CD14-positive monocyte (primary cell): ENCODE data around the gene STBD1. TPM values are rescaled to one million over a fixed set of nuclear protein-coding genes. Genes with fewer than 3 reads are reported as not detected.
"Not testable (repeated sequence)": the region's sequence is repeated elsewhere in the genome, so short reads cannot be mapped to it uniquely, and the experiment has no call there.

Experiments
- DNase-seq, 3 donors: peaks; one replicate each; pipeline ENCODE4 v3.0.0-alpha.2; 2011 to 2022
- H2AFZ ChIP-seq: 2 replicates; pipeline ENCODE4 v1.6.0; 2012; ENCODE audit warnings: mild to moderate bottlenecking, low read depth, low read length, inconsistent platforms; ENCODE audit not compliant: insufficient read depth, poor library complexity, severe bottlenecking
- H3K27ac ChIP-seq, 2 donors: 1 replicate in 1 of 2; 2 replicates in 1 of 2; pipeline ENCODE4 v1.5.1; 2012 to 2013; ENCODE audit warnings: low read length in 2 of 2, control low read depth in 1 of 2, inconsistent platforms in 1 of 2, low read depth in 1 of 2, mild to moderate bottlenecking in 1 of 2
- H3K27me3 ChIP-seq, 2 donors: one replicate each; pipeline versions ENCODE4 v1.6.0 to v1.6.1; 2011 to 2013; ENCODE audit warnings: low read length in 2 of 2; ENCODE audit not compliant: control insufficient read depth in 2 of 2, insufficient read depth in 2 of 2
- H3K36me3 ChIP-seq, 2 donors: replicated peaks in 1 of 2; 1 replicate in 1 of 2; 2 replicates in 1 of 2; pipeline versions ENCODE4 v1.5.1 to v1.6.1; 2012 to 2013; ENCODE audit warnings: low read length in 2 of 2, control low read depth in 1 of 2, inconsistent platforms in 1 of 2, mild to moderate bottlenecking in 1 of 2; ENCODE audit not compliant: insufficient read depth in 2 of 2, control insufficient read depth in 1 of 2
- H3K4me1 ChIP-seq, 2 donors: 1 replicate in 1 of 2; 2 replicates in 1 of 2; pipeline versions ENCODE4 v1.5.1 to v1.6.1; 2012 to 2013; ENCODE audit warnings: low read length in 2 of 2, control low read depth in 1 of 2, inconsistent platforms in 1 of 2, mild to moderate bottlenecking in 1 of 2, moderate library complexity in 1 of 2; ENCODE audit not compliant: insufficient read depth in 2 of 2, control insufficient read depth in 1 of 2
- H3K4me2 ChIP-seq: replicated peaks from 2 replicates; pipeline ENCODE3; 2012; ENCODE audit warnings: low read length, moderate library complexity, mild to moderate bottlenecking; ENCODE audit not compliant: poor library complexity, severe bottlenecking; ENCODE audit errors: extremely low read depth
- H3K4me3 ChIP-seq, 3 experiments: fragments of 200-600 bp in 1 of 3; sonication (generic) in 1 of 3; replicated peaks in 1 of 3; 1 replicate in 2 of 3; 2 replicates in 1 of 3; pipeline ENCODE4 v1.5.1; 2011 to 2013; ENCODE audit warnings: low read length in 3 of 3, mild to moderate bottlenecking in 3 of 3, control low read depth in 2 of 3, low read depth in 2 of 3, inconsistent platforms in 1 of 3, moderate library complexity in 1 of 3
- H3K79me2 ChIP-seq: 2 replicates; pipeline ENCODE4 v1.6.0; 2012; ENCODE audit warnings: mild to moderate bottlenecking, control low read depth, inconsistent platforms, low read length, moderate library complexity; ENCODE audit not compliant: insufficient read depth
- H3K9ac ChIP-seq: 2 replicates; pipeline ENCODE4 v1.6.0; 2017; ENCODE audit warnings: low read length, mild to moderate bottlenecking; ENCODE audit not compliant: insufficient read depth, poor library complexity, severe bottlenecking
- H3K9me3 ChIP-seq, 2 donors: replicated peaks in 1 of 2; 1 replicate in 1 of 2; 2 replicates in 1 of 2; pipeline versions ENCODE4 v1.5.1 to v1.6.1; 2012 to 2013; ENCODE audit warnings: low read length in 2 of 2, control low read depth in 1 of 2; ENCODE audit not compliant: control insufficient read depth in 1 of 2, insufficient read depth in 1 of 2
- H4K20me1 ChIP-seq: 2 replicates; pipeline ENCODE4 v1.6.0; 2012; ENCODE audit warnings: mild to moderate bottlenecking, low read length, control low read depth, moderate library complexity; ENCODE audit not compliant: insufficient read depth
- H3K27ac Mint-ChIP-seq, 7 donors: one replicate each; pipeline ENCODE4 v1.8.0; 2020; ENCODE audit warnings: mild to moderate bottlenecking in 7 of 7, mixed read lengths in 7 of 7, moderate library complexity in 6 of 7, inconsistent platforms in 2 of 7
- H3K27me3 Mint-ChIP-seq, 3 donors: one replicate each; pipeline ENCODE4 v1.8.0; 2021 to 2022; ENCODE audit warnings: low read depth in 3 of 3, mild to moderate bottlenecking in 3 of 3, mixed read lengths in 3 of 3, moderate library complexity in 3 of 3, inconsistent platforms in 1 of 3
- H3K36me3 Mint-ChIP-seq, 2 donors: one replicate each; pipeline ENCODE4 v1.8.0; 2020; ENCODE audit warnings: mixed read lengths in 2 of 2, inconsistent platforms in 1 of 2, mild to moderate bottlenecking in 1 of 2
- H3K4me1 Mint-ChIP-seq: one replicate; pipeline ENCODE4 v1.8.0; 2020; ENCODE audit warnings: mild to moderate bottlenecking, mixed read lengths
- H3K4me3 Mint-ChIP-seq, 2 donors: one replicate each; pipeline ENCODE4 v1.8.0; 2020; ENCODE audit warnings: mild to moderate bottlenecking in 2 of 2, mixed read lengths in 2 of 2, moderate library complexity in 1 of 2
- H3K9me3 Mint-ChIP-seq, 7 donors: one replicate each; pipeline ENCODE4 v1.8.0; 2020 to 2022; ENCODE audit warnings: mixed read lengths in 7 of 7, mild to moderate bottlenecking in 6 of 7, moderate library complexity in 6 of 7, inconsistent platforms in 2 of 7
- WGBS: methylation state at CpG from one replicate; pipeline ENCODE4 v1.1.5; 2013; ENCODE audit warnings: missing lambda C conversion rate; ENCODE audit not compliant: insufficient coverage; 5-methylcytosine and 5-hydroxymethylcytosine counted together
- intact Hi-C, 2 donors: fragments of 100-400 bp; cut with micrococcal nuclease; formaldehyde crosslinking; loops; one replicate each; pipeline versions ENCODE4 v1.15.0 to v1.15.1; 2023
- polyA plus RNA-seq, 3 donors: library from polyadenylated mRNA; depleted of rRNA in 1 of 3; unstranded in 2 of 3; stranded (reverse) in 1 of 3; fragments of 300-500 nt in 2 of 3; fragments of >200 nt in 1 of 3; fragmentation: Illumina TruSeq in 2 of 3; gene quantifications; 1 replicate in 2 of 3; 2 replicates in 1 of 3; pipeline ENCODE4 v1.2.3, GENCODE V29; 2012 to 2021
- TF ChIP-seq, protein P1 (sequence below): fragments of 200-600 bp; IDR thresholded peaks from one replicate; pipeline ENCODE4 v1.8.0; 2022; ENCODE audit warnings: antibody characterized with exemption, mild to moderate bottlenecking

The STBD1 gene
- polyA plus RNA-seq, 3 donors = 0.53 to 1.5 (median 1.2) TPM

GRCh38 chr4:76282941-76283689 lies 23.4 kb upstream of the STBD1 start:
- no peak for DNase-seq
- no peak overlapping the region for H3K4me2 ChIP-seq
- no peak overlapping the region for H3K27ac Mint-ChIP-seq
- no peaks in the 10 kb centered on the region for H3K36me3 Mint-ChIP-seq
- H4K20me1 ChIP-seq = no peaks in the 10 kb centered on the region
- intact Hi-C loops = no loop called here
- H3K4me1 ChIP-seq = peaks cover 0 to 6% of the 10 kb centered on the region in 2 donors
- H3K27me3 Mint-ChIP-seq = peaks cover 0 to 4% (median 2%) of the 10 kb centered on the region in 3 donors
- H2AFZ ChIP-seq = no peak overlapping the region
- no peaks in the 10 kb centered on the region for H3K9me3 ChIP-seq
- H3K36me3 ChIP-seq = no peaks in the 10 kb centered on the region
- 86% methylated on average over 1 of the region's 6 CpGs for WGBS
- H3K9me3 Mint-ChIP-seq = peaks cover 0 to 6% (median 4%) of the 10 kb centered on the region in 7 donors
- H3K4me3 ChIP-seq = no peak overlapping the region
- H3K4me1 Mint-ChIP-seq = peaks cover 8% of the 10 kb centered on the region
- no peak overlapping the region for H3K4me3 Mint-ChIP-seq
- TF ChIP-seq, protein P1, sequence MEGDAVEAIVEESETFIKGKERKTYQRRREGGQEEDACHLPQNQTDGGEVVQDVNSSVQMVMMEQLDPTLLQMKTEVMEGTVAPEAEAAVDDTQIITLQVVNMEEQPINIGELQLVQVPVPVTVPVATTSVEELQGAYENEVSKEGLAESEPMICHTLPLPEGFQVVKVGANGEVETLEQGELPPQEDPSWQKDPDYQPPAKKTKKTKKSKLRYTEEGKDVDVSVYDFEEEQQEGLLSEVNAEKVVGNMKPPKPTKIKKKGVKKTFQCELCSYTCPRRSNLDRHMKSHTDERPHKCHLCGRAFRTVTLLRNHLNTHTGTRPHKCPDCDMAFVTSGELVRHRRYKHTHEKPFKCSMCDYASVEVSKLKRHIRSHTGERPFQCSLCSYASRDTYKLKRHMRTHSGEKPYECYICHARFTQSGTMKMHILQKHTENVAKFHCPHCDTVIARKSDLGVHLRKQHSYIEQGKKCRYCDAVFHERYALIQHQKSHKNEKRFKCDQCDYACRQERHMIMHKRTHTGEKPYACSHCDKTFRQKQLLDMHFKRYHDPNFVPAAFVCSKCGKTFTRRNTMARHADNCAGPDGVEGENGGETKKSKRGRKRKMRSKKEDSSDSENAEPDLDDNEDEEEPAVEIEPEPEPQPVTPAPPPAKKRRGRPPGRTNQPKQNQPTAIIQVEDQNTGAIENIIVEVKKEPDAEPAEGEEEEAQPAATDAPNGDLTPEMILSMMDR = no peak
- no peaks in the 10 kb centered on the region for H3K27me3 ChIP-seq
- no peaks in the 10 kb centered on the region for H3K79me2 ChIP-seq
- no peak overlapping the region for H3K9ac ChIP-seq
- no peak overlapping the region for H3K27ac ChIP-seq

DNA sequence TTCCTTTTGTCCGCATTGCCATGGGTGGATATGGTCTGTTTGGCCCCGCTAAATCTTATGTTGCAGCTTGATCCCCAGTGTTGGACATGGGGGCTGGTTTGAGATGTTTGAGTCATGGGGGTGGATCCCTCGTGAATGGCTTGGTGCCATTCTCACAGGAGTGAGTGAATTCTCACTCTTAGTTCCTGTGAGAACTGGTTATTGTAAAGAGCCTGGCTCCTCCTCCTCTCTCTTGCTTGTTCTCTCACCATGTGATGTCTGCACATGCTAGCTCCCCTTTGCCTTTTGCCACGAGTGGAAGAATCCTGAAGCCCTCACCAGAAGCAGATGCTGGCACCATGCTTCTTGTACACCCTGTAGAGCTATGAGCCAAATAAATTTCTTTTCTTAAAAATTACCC lies 22.6 kb upstream of the STBD1 start:
- no peak for DNase-seq
- Histone ChIP-seq H3K27ac (no peak overlapping the region), H3K4me3 (no peak overlapping the region), H3K79me2 (no peaks in the 10 kb centered on the region), H3K9me3 (no peaks in the 10 kb centered on the region), H2AFZ (no peak overlapping the region), H3K4me1 (no peaks in the 10 kb centered on the region), H3K4me2 (no peak overlapping the region), H4K20me1 (no peaks in the 10 kb centered on the region), H3K36me3 (no peaks in the 10 kb centered on the region), H3K9ac (no peak overlapping the region), H3K27me3 (no peaks in the 10 kb centered on the region)
- H3K27ac Mint-ChIP-seq = no peak overlapping the region
- TF ChIP-seq, protein P1 = no peak
- H3K4me3 Mint-ChIP-seq = no peak overlapping the region
- H3K4me1 Mint-ChIP-seq = no peaks in the 10 kb centered on the region
- H3K27me3 Mint-ChIP-seq = peaks cover 0 to 4% (median 2%) of the 10 kb centered on the region in 3 donors
- 100% methylated on average over 2 of the region's 4 CpGs for WGBS
- peaks cover 0 to 6% (median 4%) of the 10 kb centered on the region in 7 donors for H3K9me3 Mint-ChIP-seq
- intact Hi-C loops = no loop called here
- no peaks in the 10 kb centered on the region for H3K36me3 Mint-ChIP-seq

- H3K27me3 Mint-ChIP-seq, H3K27me3 ChIP-seq, H3K9me3 Mint-ChIP-seq, H3K27ac Mint-ChIP-seq, H3K79me2 ChIP-seq, intact Hi-C loops, H3K36me3 ChIP-seq, H3K4me1 ChIP-seq, H3K4me3 Mint-ChIP-seq, H3K9ac ChIP-seq, H3K27ac ChIP-seq, H2AFZ ChIP-seq, H4K20me1 ChIP-seq, H3K36me3 Mint-ChIP-seq, H3K4me3 ChIP-seq, H3K4me1 Mint-ChIP-seq, DNase-seq, H3K9me3 ChIP-seq, H3K4me2 ChIP-seq: not testable (repeated sequence)
- 100% methylated on average over 1 of the region's 3 CpGs for WGBS
Observed at GRCh38 chr4:76287811-76288210, 18.7 kb upstream of the STBD1 start.
